Breast epithelium (tissue), 4 donors: ENCODE data around the gene BRPF3. TPM values are rescaled to one million over a fixed set of nuclear protein-coding genes. Genes with fewer than 3 reads are reported as not detected.

Experiments used
- DNase-seq, 2 donors: peaks; one replicate each; pipeline ENCODE4 v3.0.0-alpha.2; 2019; ENCODE audit warnings: low spot score in 2 of 2
- H3K27ac ChIP-seq, 2 donors: fragments of 200-600 bp; sonication (generic) in 1 of 2; one replicate each; pipeline ENCODE4 v1.5.1; 2016 to 2019; ENCODE audit warnings: mild to moderate bottlenecking in 1 of 2
- H3K27me3 ChIP-seq, 2 donors: fragments of 200-600 bp; sonication (generic) in 1 of 2; one replicate each; pipeline versions ENCODE4 v1.5.1 to v1.6.0; 2017 to 2019; ENCODE audit warnings: control low read depth in 1 of 2, mild to moderate bottlenecking in 1 of 2
- H3K36me3 ChIP-seq: fragments of 200-600 bp; one replicate; pipeline ENCODE4 v1.5.1; 2019
- H3K4me1 ChIP-seq, 2 donors: fragments of 200-600 bp; sonication (generic); one replicate each; pipeline ENCODE4 v1.5.1; 2016 to 2019; ENCODE audit warnings: control low read depth in 1 of 2
- H3K4me3 ChIP-seq, 3 donors: fragments of 200-600 bp; sonication (generic); 1 replicate in 2 of 3; 2 replicates in 1 of 3; pipeline ENCODE4 v1.5.1; 2016 to 2019; ENCODE audit warnings: mild to moderate bottlenecking in 3 of 3, moderate library complexity in 2 of 3
- H3K9me3 ChIP-seq, 2 donors: fragments of 200-600 bp; sonication (generic) in 1 of 2; one replicate each; pipeline ENCODE4 v1.5.1; 2016 to 2019; ENCODE audit warnings: control low read depth in 1 of 2
- POLR2A ChIP-seq: fragments of 450-650 bp; IDR thresholded peaks from one replicate; pipeline ENCODE4 v1.6.1; 2016; ENCODE audit warnings: antibody characterized with exemption, mild to moderate bottlenecking, moderate library complexity
- POLR2AphosphoS5 ChIP-seq, 3 donors: sonication (generic); formaldehyde crosslinking; IDR thresholded peaks; one replicate each; pipeline ENCODE4 v1.6.1; 2017; ENCODE audit warnings: antibody characterized with exemption in 3 of 3
- intact Hi-C: fragments of 100-400 bp; cut with DNase I; formaldehyde crosslinking; loops from one replicate; pipeline ENCODE4 v1.15.1; 2023; ENCODE audit warnings: low total_unique reads
- total RNA-seq, 3 donors: library from RNA; depleted of rRNA; stranded (reverse); fragments of >200 nt; gene quantifications; one replicate each; pipeline ENCODE4 v1.1.0, GENCODE V29; 2016
- TF ChIP-seq, protein P1 (sequence below), 3 donors: fragments of 450-650 bp; IDR thresholded peaks; one replicate each; pipeline ENCODE4 v1.5.1; 2016 to 2017; ENCODE audit warnings: antibody characterized with exemption in 3 of 3, mild to moderate bottlenecking in 3 of 3, moderate library complexity in 3 of 3

BRPF3 gene
- total RNA-seq, 3 donors from 2014 or later: 18.9 to 26.5 (median 25.8) TPM

DNA sequence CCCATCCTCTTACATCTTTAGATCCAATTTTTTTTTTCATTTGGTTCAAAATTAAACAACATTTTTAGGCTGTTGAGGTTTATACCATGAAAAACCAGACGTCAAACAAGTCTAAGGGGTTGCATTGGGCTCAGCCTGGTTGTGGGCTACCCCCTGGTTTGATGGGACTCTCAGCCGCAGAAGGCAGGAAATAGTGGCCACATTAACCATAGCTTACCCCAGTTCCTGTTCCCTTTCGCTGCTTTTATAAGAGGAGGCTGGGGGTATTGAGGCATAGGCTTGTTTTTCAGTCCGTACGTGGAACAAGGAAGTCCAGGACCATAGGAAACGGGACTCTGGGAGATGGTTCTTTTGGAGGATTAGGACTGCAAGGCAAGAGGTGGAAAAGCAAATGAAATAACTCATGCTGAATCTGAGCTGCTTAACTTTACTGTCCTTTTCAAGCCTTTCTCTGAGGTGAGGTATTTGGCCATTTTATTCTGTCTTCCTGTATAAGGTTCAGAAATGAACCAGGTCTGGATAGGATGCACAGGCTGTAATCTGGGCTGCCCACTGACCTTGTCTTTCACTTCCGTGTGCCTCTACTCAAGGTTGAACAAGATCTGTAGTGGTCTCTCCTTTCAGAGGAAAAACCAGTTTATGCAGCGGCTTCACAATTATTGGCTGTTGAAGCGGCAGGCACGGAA is 7.7 kb downstream of the BRPF3 start:
- H3K36me3 ChIP-seq: peaks cover 17% of the 10 kb centered on the region

DNA sequence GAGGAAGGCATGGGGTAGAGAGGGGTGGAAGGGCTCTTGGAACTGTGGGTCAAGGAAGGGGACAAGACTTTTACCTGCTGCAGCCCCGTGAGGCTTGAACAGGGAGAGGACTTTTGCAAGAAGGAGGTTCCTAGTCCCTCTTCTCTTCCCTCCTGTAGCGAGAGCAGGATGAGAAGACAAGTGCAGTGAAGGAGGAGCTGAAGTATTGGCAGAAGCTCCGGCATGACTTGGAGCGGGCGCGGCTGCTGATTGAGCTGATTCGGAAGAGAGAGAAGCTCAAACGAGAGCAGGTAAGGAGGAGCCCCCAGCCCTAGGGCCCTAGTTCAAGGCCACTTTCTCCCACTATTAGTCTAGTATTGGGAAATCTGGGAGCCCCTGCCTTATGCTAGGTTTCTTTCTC is 10.6 kb downstream of the BRPF3 start:
- intact Hi-C loops: no loop called here
- no peak overlapping the region for H3K4me3 ChIP-seq
- no peaks in the 10 kb centered on the region for H3K9me3 ChIP-seq
- no peak overlapping the region for H3K27ac ChIP-seq
- TF ChIP-seq POLR2A: no peak
- TF ChIP-seq POLR2AphosphoS5 (IDR thresholded peaks at IDR 0.05): no peak
- TF ChIP-seq, protein P1, sequence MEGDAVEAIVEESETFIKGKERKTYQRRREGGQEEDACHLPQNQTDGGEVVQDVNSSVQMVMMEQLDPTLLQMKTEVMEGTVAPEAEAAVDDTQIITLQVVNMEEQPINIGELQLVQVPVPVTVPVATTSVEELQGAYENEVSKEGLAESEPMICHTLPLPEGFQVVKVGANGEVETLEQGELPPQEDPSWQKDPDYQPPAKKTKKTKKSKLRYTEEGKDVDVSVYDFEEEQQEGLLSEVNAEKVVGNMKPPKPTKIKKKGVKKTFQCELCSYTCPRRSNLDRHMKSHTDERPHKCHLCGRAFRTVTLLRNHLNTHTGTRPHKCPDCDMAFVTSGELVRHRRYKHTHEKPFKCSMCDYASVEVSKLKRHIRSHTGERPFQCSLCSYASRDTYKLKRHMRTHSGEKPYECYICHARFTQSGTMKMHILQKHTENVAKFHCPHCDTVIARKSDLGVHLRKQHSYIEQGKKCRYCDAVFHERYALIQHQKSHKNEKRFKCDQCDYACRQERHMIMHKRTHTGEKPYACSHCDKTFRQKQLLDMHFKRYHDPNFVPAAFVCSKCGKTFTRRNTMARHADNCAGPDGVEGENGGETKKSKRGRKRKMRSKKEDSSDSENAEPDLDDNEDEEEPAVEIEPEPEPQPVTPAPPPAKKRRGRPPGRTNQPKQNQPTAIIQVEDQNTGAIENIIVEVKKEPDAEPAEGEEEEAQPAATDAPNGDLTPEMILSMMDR (IDR thresholded peaks at IDR 0.05): no peak
- no peaks in the 10 kb centered on the region for H3K4me1 ChIP-seq
- H3K36me3 ChIP-seq: peaks cover 30% of the 10 kb centered on the region
- no peaks in the 10 kb centered on the region for H3K27me3 ChIP-seq
- no peak for DNase-seq

More for the DNA sequence above, 7.7 kb downstream of the BRPF3 start:
- peaks cover 3 to 4% of the 10 kb centered on the region in 2 donors for H3K4me1 ChIP-seq
- no peaks in the 10 kb centered on the region for H3K27me3 ChIP-seq
- H3K4me3 ChIP-seq: no peak overlapping the region
- no peak for DNase-seq
- TF ChIP-seq POLR2AphosphoS5 (IDR thresholded peaks at IDR 0.05): no peak
- no peak for TF ChIP-seq POLR2A
- TF ChIP-seq, protein P1 (IDR thresholded peaks at IDR 0.05): no peak
- H3K9me3 ChIP-seq: no peaks in the 10 kb centered on the region
- intact Hi-C loops: no loop called here
- no peak overlapping the region for H3K27ac ChIP-seq

DNA sequence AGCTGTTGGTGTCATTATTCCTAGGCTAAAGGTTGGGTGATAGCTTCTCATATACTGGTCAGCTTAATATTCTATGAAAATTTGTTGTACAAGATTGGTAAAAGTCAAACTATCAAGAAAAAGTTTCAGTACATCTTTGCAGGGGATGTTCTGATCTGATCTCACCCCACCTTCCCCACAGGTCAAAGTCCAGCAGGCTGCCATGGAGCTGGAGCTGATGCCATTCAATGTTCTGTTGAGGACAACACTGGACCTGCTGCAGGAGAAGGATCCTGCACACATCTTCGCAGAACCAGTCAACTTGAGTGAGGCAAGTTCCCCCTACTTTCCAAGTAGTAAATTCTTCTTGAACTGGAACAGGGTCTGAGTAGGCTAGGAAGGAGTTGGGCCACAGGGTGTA is 13.1 kb downstream of the BRPF3 start:
- no peaks in the 10 kb centered on the region for H3K27me3 ChIP-seq
- no peak overlapping the region for H3K27ac ChIP-seq
- no peak for DNase-seq
- intact Hi-C loops: loop anchor here (5.0 kb wide), 1 partner anchor 927 kb away; no protein-coding TSS in a partner anchor
- H3K9me3 ChIP-seq: no peaks in the 10 kb centered on the region
- no peaks in the 10 kb centered on the region for H3K4me1 ChIP-seq
- peaks cover 34% of the 10 kb centered on the region for H3K36me3 ChIP-seq
- TF ChIP-seq POLR2A (no peak), POLR2AphosphoS5 (IDR thresholded peaks at IDR 0.05) (no peak)
- TF ChIP-seq, protein P1 (IDR thresholded peaks at IDR 0.05): no peak
- no peak overlapping the region for H3K4me3 ChIP-seq

DNA sequence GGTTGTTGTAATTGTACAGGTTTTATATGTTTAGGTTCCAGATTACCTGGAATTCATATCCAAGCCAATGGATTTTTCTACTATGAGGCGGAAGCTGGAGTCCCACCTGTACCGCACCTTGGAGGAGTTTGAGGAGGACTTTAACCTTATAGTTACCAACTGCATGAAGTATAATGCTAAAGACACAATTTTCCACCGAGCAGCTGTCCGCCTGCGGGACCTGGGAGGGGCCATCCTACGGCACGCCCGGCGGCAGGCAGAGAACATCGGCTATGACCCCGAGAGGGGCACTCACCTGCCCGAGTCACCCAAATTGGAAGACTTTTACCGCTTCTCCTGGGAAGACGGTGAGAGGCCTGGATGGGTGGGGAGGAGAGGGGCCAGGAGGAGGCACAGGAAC is 13.6 kb downstream of the BRPF3 start:
- H3K9me3 ChIP-seq: no peaks in the 10 kb centered on the region
- intact Hi-C loops: loop anchor here (5.0 kb wide), 1 partner anchor 928 kb away; no protein-coding TSS in a partner anchor
- DNase-seq: no peak
- TF ChIP-seq, protein P1 (IDR thresholded peaks at IDR 0.05): no peak
- TF ChIP-seq POLR2AphosphoS5 (IDR thresholded peaks at IDR 0.05): no peak
- no peak for TF ChIP-seq POLR2A
- no peak overlapping the region for H3K4me3 ChIP-seq
- no peaks in the 10 kb centered on the region for H3K27me3 ChIP-seq
- H3K36me3 ChIP-seq: peaks cover 34% of the 10 kb centered on the region
- no peaks in the 10 kb centered on the region for H3K4me1 ChIP-seq
- H3K27ac ChIP-seq: no peak overlapping the region

DNA sequence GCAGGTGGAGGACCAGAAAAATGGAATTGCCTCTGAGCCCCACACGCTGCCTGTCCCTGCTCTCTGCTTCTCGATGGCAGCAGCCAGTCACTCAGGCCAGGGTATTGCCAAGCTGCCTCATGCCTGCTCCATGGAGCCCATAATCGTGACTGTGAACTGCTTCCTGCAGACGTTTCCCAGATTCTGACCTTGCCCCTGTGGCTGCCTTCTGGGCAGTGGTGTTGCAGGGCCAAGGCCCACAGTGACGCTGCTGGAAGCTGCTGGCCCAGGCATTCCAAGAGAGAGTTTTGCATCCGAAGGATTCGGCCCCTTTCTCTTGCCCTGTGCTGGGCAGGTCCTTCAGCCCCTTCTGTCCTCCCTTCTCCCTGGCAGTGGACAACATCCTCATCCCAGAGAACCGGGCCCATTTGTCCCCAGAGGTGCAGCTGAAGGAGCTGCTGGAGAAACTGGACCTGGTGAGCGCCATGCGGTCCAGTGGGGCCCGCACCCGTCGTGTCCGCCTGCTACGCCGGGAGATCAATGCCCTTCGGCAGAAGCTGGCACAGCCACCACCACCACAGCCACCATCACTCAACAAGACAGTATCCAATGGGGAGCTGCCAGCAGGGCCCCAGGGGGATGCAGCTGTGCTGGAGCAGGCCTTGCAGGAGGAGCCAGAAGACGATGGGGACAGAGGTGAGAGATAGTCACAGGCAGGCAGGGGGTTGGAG is 14.5 kb downstream of the BRPF3 start:
- Histone ChIP-seq H3K4me1 (no peaks in the 10 kb centered on the region), H3K27ac (no peak overlapping the region), H3K4me3 (no peak overlapping the region), H3K9me3 (no peaks in the 10 kb centered on the region), H3K36me3 (peaks cover 34% of the 10 kb centered on the region), H3K27me3 (no peaks in the 10 kb centered on the region)
- DNase-seq: no peak
- intact Hi-C loops: loop anchor here (5.0 kb wide), 1 partner anchor 929 kb away; no protein-coding TSS in a partner anchor
- TF ChIP-seq POLR2AphosphoS5 (IDR thresholded peaks at IDR 0.05): no peak
- TF ChIP-seq, protein P1 (IDR thresholded peaks at IDR 0.05): no peak
- no peak for TF ChIP-seq POLR2A
